ENCODE data around the gene TENM4.

DNA sequence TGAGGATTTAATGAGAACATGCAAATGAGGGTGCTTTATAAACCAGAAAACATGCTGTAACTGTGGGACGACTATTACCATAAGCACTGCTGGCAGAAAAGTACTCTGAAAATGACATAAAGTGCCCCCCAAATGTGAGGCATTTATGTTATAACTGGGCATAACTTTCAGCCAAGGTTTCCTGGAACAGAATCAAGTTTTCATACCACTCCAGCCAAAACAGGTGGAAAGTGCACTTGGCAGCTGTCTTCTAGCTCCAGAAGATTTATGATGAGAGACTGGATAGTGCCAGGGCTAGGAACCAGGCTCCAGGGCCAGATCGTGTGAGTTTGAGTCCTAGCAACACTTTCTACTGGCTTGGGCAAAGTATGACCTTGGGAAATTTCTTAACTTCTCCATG lies 339.2 kb downstream of the TENM4 start:
- TF ChIP-seq ZNF384 (IDR thresholded peaks at IDR 0.05), result no peak
- TF ChIP-seq FOXA1 (IDR thresholded peaks at IDR 0.05), result no peak
- no peak for TF ChIP-seq CTBP1 (IDR thresholded peaks at IDR 0.05; ENCODE audit: borderline replicate concordance)
- no peak for TF ChIP-seq HDGF (IDR thresholded peaks at IDR 0.05; ENCODE audit: borderline replicate concordance)
- TF ChIP-seq ARNT (IDR thresholded peaks at IDR 0.05), result no peak
- no peak for TF ChIP-seq SP1 (IDR thresholded peaks at IDR 0.05)
- TF ChIP-seq ELF4 (IDR thresholded peaks at IDR 0.05), result no peak

Data from HEK293T (cell line).